ENCODE results near the gene PRSS36.

DNA sequence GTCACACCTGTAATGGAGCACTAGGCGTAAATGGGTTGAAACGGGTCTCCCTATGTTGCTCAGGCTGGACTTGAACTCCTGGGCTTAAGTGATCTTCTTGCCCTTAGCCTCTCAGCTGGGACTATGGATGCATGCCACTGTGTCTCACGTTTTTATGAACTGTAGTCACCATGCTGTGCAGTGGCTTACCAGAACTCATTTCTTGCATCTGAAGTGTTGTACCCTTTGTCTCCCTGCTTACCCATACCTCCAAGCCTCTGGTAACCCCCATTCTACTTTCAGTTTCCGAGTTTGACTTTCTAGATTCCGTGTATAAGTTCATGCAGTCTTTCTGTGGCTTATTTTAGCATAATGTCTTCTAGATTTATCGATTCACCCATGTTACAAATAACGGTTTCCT is 45.0 kb upstream of the PRSS36 start:
- no peak for TF ChIP-seq SP2 (tag by site-specific recombination; IDR thresholded peaks at IDR 0.05)
- no peak for TF ChIP-seq ZNF10 (tag by site-specific recombination; IDR thresholded peaks at IDR 0.05)
- TF ChIP-seq ZNF596 (tag by site-specific recombination; IDR thresholded peaks at IDR 0.05): no peak
- no peak for TF ChIP-seq ZNF747 (tag by site-specific recombination; IDR thresholded peaks at IDR 0.05)
- TF ChIP-seq, protein P1, sequence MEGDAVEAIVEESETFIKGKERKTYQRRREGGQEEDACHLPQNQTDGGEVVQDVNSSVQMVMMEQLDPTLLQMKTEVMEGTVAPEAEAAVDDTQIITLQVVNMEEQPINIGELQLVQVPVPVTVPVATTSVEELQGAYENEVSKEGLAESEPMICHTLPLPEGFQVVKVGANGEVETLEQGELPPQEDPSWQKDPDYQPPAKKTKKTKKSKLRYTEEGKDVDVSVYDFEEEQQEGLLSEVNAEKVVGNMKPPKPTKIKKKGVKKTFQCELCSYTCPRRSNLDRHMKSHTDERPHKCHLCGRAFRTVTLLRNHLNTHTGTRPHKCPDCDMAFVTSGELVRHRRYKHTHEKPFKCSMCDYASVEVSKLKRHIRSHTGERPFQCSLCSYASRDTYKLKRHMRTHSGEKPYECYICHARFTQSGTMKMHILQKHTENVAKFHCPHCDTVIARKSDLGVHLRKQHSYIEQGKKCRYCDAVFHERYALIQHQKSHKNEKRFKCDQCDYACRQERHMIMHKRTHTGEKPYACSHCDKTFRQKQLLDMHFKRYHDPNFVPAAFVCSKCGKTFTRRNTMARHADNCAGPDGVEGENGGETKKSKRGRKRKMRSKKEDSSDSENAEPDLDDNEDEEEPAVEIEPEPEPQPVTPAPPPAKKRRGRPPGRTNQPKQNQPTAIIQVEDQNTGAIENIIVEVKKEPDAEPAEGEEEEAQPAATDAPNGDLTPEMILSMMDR (tag by site-specific recombination; IDR thresholded peaks at IDR 0.05): no peak
- TF ChIP-seq YY1 (tag by site-specific recombination; IDR thresholded peaks at IDR 0.05): no peak
- TF ChIP-seq, protein P2, sequence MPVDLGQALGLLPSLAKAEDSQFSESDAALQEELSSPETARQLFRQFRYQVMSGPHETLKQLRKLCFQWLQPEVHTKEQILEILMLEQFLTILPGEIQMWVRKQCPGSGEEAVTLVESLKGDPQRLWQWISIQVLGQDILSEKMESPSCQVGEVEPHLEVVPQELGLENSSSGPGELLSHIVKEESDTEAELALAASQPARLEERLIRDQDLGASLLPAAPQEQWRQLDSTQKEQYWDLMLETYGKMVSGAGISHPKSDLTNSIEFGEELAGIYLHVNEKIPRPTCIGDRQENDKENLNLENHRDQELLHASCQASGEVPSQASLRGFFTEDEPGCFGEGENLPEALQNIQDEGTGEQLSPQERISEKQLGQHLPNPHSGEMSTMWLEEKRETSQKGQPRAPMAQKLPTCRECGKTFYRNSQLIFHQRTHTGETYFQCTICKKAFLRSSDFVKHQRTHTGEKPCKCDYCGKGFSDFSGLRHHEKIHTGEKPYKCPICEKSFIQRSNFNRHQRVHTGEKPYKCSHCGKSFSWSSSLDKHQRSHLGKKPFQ (tag by site-specific recombination; IDR thresholded peaks at IDR 0.05): no peak
- TF ChIP-seq ZNF221 (tag by site-specific recombination; IDR thresholded peaks at IDR 0.05; ENCODE audit: borderline replicate concordance): no peak
- no peak for TF ChIP-seq ZBTB1 (tag by site-specific recombination; IDR thresholded peaks at IDR 0.05)
- no peak for TF ChIP-seq ZNF121 (tag by site-specific recombination; IDR thresholded peaks at IDR 0.05)
- no peak for TF ChIP-seq ZNF138 (tag by site-specific recombination; IDR thresholded peaks at IDR 0.05; ENCODE audit: borderline replicate concordance)
- TF ChIP-seq GFI1B (tag by site-specific recombination; IDR thresholded peaks at IDR 0.05): no peak
- TF ChIP-seq, protein P3, sequence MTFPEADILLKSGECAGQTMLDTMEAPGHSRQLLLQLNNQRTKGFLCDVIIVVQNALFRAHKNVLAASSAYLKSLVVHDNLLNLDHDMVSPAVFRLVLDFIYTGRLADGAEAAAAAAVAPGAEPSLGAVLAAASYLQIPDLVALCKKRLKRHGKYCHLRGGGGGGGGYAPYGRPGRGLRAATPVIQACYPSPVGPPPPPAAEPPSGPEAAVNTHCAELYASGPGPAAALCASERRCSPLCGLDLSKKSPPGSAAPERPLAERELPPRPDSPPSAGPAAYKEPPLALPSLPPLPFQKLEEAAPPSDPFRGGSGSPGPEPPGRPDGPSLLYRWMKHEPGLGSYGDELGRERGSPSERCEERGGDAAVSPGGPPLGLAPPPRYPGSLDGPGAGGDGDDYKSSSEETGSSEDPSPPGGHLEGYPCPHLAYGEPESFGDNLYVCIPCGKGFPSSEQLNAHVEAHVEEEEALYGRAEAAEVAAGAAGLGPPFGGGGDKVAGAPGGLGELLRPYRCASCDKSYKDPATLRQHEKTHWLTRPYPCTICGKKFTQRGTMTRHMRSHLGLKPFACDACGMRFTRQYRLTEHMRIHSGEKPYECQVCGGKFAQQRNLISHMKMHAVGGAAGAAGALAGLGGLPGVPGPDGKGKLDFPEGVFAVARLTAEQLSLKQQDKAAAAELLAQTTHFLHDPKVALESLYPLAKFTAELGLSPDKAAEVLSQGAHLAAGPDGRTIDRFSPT (tag by site-specific recombination; IDR thresholded peaks at IDR 0.05): no peak
